SU-DHL-6 (cell line): ENCODE measurements around the gene PLEK2.

ENCODE experiments used
- H2AFZ ChIP-seq: fragments of 200-600 bp; sonication (generic); 2 replicates; pipeline ENCODE4 v1.6.1; 2014; ENCODE audit warnings: low read depth, mild to moderate bottlenecking, moderate library complexity, mixed read lengths, antibody characterized with exemption, low read length; ENCODE audit not compliant: severe bottlenecking
- H3F3A ChIP-seq: fragments of 200-600 bp; shearing (Covaris generic); 2 replicates; pipeline ENCODE4 v1.6.0; 2016; ENCODE audit warnings: antibody characterized with exemption, mild to moderate bottlenecking; ENCODE audit not compliant: insufficient read depth
- H3K27ac ChIP-seq: fragments of 200-600 bp; sonication (generic); 2 replicates; pipeline ENCODE4 v1.5.1; 2016; ENCODE audit warnings: low read depth, mild to moderate bottlenecking, low read length, moderate library complexity, mixed read lengths
- H3K27me3 ChIP-seq: fragments of 200-600 bp; sonication (generic), shearing (Covaris generic); 2 replicates; pipeline ENCODE4 v1.6.0; 2014; ENCODE audit warnings: mild to moderate bottlenecking, low read length
- H3K36me3 ChIP-seq: fragments of 200-600 bp; sonication (generic); 2 replicates; pipeline ENCODE4 v1.6.1; 2014; ENCODE audit warnings: mild to moderate bottlenecking, low read length, mixed read lengths
- H3K4me2 ChIP-seq: fragments of 300-600, 200-600 bp; shearing (Covaris generic), sonication (generic); 2 replicates; pipeline ENCODE4 v1.6.0; 2014; ENCODE audit warnings: low read length, low read depth, mild to moderate bottlenecking; ENCODE audit not compliant: poor library complexity, severe bottlenecking
- H3K4me3 ChIP-seq: fragments of 200-600 bp; sonication (generic); 2 replicates; pipeline ENCODE4 v1.5.1; 2014; ENCODE audit warnings: antibody characterized with exemption, low read length, mild to moderate bottlenecking, mixed read lengths; ENCODE audit not compliant: insufficient read depth, poor library complexity, severe bottlenecking
- H3K79me2 ChIP-seq: fragments of 200-600 bp; sonication (generic); 2 replicates; pipeline ENCODE4 v1.6.1; 2014; ENCODE audit warnings: mild to moderate bottlenecking, low read length, moderate library complexity; ENCODE audit not compliant: insufficient read depth
- H3K9ac ChIP-seq: fragments of 200-600 bp; sonication (generic); 2 replicates; pipeline ENCODE4 v1.7.0; 2014; ENCODE audit warnings: mild to moderate bottlenecking, low read length
- H3K9me2 ChIP-seq: fragments of 200-600 bp; sonication (generic); replicated peaks from 2 replicates; pipeline ENCODE4 v1.6.1; 2014; ENCODE audit warnings: low read length; ENCODE audit not compliant: insufficient read depth
- H3K9me3 ChIP-seq: fragments of 200-600 bp; sonication (generic); 2 replicates; pipeline ENCODE4 v1.6.1; 2014; ENCODE audit warnings: low read length, mixed read lengths; ENCODE audit not compliant: insufficient read depth
- H4K20me1 ChIP-seq: fragments of 200-600 bp; sonication (generic); 2 replicates; pipeline ENCODE4 v1.6.1; 2014; ENCODE audit warnings: low read depth, mild to moderate bottlenecking, antibody characterized with exemption, low read length, moderate library complexity, mixed read lengths
- CTCF ChIP-seq: fragments of 200-600 bp; sonication (generic); IDR thresholded peaks from one replicate; pipeline ENCODE4 v1.5.1; 2017; ENCODE audit warnings: antibody characterized with exemption, mild to moderate bottlenecking, low read length, moderate library complexity; ENCODE audit not compliant: insufficient read depth, poor library complexity, severe bottlenecking
- EZH2phosphoT487 ChIP-seq: fragments of 200-600 bp; sonication (generic), shearing (Covaris generic); conservative IDR thresholded peaks from 2 replicates; pipeline ENCODE4 v1.6.1; 2018; ENCODE audit warnings: mild to moderate bottlenecking, antibody characterized with exemption, low read length, moderate library complexity, mixed read lengths

PLEK2 gene

GRCh38 chr14:67385618-67386017 lies 26.3 kb downstream of the PLEK2 start:
- Histone ChIP-seq H3F3A (peaks cover 20% of the 10 kb centered on the region), H3K4me3 (no peak overlapping the region), H3K9ac (no peak overlapping the region), H2AFZ (no peak overlapping the region), H3K9me3 (no peaks in the 10 kb centered on the region), H3K79me2 (no peaks in the 10 kb centered on the region), H3K9me2 (no peaks in the 10 kb centered on the region), H3K27me3 (no peaks in the 10 kb centered on the region), H3K27ac (no peak overlapping the region), H3K4me2 (no peak overlapping the region), H3K36me3 (peaks cover 52% of the 10 kb centered on the region), H4K20me1 (no peaks in the 10 kb centered on the region)
- TF ChIP-seq EZH2phosphoT487 (no peak), CTCF (no peak)

- no peak overlapping the region for H3K27ac ChIP-seq
- H3K9me2 ChIP-seq, result no peaks in the 10 kb centered on the region
- H3K9ac ChIP-seq, result no peak overlapping the region
- H3K79me2 ChIP-seq, result no peaks in the 10 kb centered on the region
- no peaks in the 10 kb centered on the region for H3K27me3 ChIP-seq
- peaks cover 57% of the 10 kb centered on the region for H3K36me3 ChIP-seq
- H3F3A ChIP-seq, result peaks cover 22% of the 10 kb centered on the region
- no peaks in the 10 kb centered on the region for H3K9me3 ChIP-seq
- H4K20me1 ChIP-seq, result no peaks in the 10 kb centered on the region
- H2AFZ ChIP-seq, result no peak overlapping the region
- H3K4me3 ChIP-seq, result no peak overlapping the region
- no peak for TF ChIP-seq CTCF
- no peak for TF ChIP-seq EZH2phosphoT487
- no peak overlapping the region for H3K4me2 ChIP-seq
Measured at GRCh38 chr14:67385120-67385519, 26.8 kb downstream of the PLEK2 start.

GRCh38 chr14:67377916-67378315 lies 34.0 kb downstream of the PLEK2 start:
- TF ChIP-seq EZH2phosphoT487, result no peak
- Histone ChIP-seq H3K4me2 (no peak overlapping the region), H3K9me2 (no peaks in the 10 kb centered on the region), H2AFZ (no peak overlapping the region), H3K9me3 (no peaks in the 10 kb centered on the region), H3F3A (peaks cover 10% of the 10 kb centered on the region), H3K79me2 (peaks cover 3% of the 10 kb centered on the region; the same call in 1 of the 2 replicates), H3K27ac (no peak overlapping the region), H3K4me3 (no peak overlapping the region), H4K20me1 (peaks cover 6% of the 10 kb centered on the region; the same call in 1 of the 2 replicates), H3K9ac (no peak overlapping the region), H3K27me3 (no peaks in the 10 kb centered on the region), H3K36me3 (peaks cover 79% of the 10 kb centered on the region)

GRCh38 chr14:67373347-67373746 lies 38.6 kb downstream of the PLEK2 start:
- Histone ChIP-seq H3K9me2 (no peaks in the 10 kb centered on the region), H3K4me2 (no peak overlapping the region), H3K36me3 (peaks cover 58% of the 10 kb centered on the region), H3K9ac (no peak overlapping the region), H2AFZ (no peak overlapping the region), H4K20me1 (peaks cover 6% of the 10 kb centered on the region; the same call in 1 of the 2 replicates), H3K79me2 (peaks cover 41% of the 10 kb centered on the region), H3K27ac (no peak overlapping the region), H3F3A (no peaks in the 10 kb centered on the region), H3K9me3 (no peaks in the 10 kb centered on the region), H3K27me3 (no peaks in the 10 kb centered on the region), H3K4me3 (no peak overlapping the region)
- TF ChIP-seq EZH2phosphoT487, result no peak
- TF ChIP-seq CTCF, result no peak
